AG09309 (cell line): ENCODE measurements around the gene ZNF672.

ENCODE experiments used
- DNase-seq: peaks from one replicate; pipeline ENCODE4 v3.0.0-alpha.2; 2010; ENCODE audit warnings: low read depth
- H3K4me3 ChIP-seq: 2 replicates; pipeline ENCODE4 v1.5.1; 2011; ENCODE audit warnings: mild to moderate bottlenecking, low read depth, low read length, moderate library complexity; ENCODE audit not compliant: control insufficient read depth
- TF ChIP-seq, protein P1 (sequence below): IDR thresholded peaks from 2 replicates; pipeline ENCODE4 v1.5.1; 2011; ENCODE audit warnings: mild to moderate bottlenecking, low read depth, low read length, inconsistent platforms; ENCODE audit not compliant: insufficient read depth, control insufficient read depth; ENCODE audit errors: missing control alignments

ZNF672 gene

DNA sequence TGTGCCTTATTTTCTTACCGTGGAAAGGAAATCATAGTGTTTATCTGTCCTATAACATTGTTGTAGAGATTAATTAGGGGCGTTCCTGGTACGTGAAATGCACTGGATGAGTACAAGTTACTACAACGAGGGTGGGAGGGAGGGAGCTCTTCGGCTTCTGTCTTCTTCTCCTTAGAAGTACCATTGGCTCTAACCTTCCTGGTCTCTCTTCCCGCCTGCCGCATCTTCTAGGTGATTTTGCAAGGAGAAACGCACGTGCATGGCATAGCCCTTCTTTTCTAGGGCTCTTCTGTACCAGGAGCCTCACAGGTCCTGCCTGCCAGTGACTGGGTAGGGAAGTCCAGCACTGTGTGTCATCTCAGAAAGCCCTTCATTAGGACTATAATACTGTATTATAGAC lies 29.1 kb upstream of the ZNF672 start:
- no peak for DNase-seq
- TF ChIP-seq, protein P1, sequence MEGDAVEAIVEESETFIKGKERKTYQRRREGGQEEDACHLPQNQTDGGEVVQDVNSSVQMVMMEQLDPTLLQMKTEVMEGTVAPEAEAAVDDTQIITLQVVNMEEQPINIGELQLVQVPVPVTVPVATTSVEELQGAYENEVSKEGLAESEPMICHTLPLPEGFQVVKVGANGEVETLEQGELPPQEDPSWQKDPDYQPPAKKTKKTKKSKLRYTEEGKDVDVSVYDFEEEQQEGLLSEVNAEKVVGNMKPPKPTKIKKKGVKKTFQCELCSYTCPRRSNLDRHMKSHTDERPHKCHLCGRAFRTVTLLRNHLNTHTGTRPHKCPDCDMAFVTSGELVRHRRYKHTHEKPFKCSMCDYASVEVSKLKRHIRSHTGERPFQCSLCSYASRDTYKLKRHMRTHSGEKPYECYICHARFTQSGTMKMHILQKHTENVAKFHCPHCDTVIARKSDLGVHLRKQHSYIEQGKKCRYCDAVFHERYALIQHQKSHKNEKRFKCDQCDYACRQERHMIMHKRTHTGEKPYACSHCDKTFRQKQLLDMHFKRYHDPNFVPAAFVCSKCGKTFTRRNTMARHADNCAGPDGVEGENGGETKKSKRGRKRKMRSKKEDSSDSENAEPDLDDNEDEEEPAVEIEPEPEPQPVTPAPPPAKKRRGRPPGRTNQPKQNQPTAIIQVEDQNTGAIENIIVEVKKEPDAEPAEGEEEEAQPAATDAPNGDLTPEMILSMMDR = no peak
- H3K4me3 ChIP-seq = no peak overlapping the region

DNA sequence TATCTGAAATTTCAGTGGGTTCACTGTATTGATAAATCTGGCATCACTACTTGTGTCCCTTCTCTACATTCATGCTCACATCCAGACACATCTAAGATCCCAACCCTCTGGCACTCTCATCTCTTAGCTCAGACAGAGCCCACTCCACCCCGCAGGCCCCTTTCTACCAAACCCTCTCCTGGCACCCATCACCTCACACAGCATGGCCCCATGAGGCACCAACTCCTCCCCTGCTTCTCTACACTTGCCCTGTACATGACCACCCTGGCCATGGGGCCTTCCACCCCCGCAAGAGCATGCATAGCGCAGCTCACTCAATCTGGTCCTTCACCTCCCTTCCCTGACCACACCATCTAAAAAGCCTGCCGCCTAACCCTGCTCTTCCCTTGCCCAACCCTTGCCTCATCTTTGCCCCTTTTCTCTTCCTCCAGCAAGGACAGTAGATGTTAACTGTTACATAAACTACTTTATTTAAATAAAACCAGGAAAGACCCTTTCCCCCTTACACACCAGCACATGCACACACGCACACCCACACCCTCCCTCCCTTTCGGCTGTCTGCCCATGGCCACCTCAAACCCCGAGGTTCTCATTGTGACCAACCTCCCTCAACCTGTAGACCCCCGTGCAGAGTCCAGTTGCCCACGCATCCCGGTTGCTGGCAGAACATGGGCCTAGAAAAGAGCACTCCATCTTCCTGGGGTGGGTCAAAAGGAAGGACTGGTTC lies 27.9 kb upstream of the ZNF672 start:
- DNase-seq = no peak
- TF ChIP-seq, protein P1 = no peak
- no peak overlapping the region for H3K4me3 ChIP-seq

DNA sequence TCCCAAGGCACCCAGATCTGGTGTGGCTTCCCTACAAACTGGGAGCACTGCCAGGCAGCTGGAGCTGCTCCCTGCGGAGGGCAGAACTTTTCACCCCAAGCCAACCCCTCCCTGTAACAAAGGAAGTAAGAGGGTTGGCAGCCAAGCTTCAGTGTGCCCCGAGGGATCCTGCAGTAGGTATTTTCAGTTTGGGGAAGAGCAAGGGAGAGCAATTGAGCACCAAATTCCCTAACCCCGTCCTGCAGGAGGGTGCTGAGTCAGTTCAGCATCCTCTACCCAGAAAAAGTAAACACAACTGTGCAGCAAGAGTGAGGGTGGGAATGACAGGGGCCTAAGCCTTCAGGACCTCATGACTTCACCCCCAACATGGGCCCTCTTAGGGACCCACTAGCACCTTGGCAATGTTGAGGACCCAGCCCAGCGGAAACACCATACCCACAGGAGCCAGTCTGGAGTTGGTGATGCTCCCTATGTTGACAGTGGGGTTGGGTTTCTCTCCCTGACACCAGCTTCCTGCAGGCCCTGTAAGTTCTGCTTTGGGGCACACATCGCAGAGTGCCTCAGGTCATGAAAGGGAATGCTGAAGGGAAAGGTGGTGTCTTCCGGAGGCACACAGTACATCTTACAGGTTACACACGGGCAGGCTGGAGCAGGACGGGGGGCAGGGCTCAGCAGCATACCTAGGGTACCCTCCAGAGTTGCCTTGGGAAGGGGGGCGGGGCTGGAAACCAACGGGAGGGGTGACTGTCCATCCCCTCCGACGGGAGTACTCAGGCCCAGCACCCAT lies 27.1 kb upstream of the ZNF672 start:
- TF ChIP-seq, protein P1 = no peak
- no peak for DNase-seq
- no peak overlapping the region for H3K4me3 ChIP-seq

DNA sequence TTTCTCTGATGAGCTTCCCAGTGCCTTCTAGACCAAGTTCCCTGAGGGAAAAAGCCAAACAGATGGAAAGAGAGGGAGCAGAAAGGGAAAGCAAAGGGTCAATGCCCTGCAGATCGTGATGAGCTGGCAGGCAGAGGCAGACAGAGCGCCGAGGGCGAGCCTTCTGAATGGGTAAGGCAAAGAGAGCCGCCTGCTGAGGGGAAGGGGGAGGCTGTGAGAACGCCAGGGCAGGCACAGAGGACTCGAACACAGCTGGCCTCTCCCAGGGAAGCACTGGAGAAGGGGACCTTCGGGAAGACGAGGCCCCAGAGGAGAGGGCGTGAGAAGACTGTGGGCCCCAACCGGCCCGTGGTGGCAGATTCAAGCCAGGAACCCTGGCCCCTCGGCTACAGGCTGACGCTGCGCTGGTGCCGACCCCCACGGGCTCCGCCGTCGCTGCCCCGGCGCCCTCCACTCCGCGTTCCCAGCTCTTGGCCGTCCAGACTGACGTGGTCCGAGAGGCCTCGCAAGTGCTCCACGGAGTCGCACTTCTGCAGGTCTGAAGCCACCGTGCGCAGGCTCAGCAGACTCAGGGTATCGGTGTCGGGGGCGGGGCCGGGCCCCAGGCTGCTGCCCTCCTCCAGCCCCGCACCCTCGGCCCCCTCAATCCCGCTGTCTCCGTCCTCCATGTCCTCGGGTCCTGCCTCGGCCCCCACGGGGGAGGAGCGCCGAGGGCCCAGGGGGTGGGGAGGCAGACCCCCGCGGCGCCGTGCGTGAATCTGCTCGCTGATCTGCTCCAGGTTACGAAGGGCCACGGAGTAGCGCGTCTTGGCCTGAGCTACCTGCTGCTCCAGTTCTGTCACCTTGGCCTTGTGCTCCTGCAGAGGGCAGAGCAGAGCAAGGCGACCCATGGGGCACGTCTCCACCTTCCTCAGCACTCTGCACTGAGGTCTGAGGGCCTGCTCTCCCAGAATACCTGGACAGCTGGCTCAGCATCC lies 26.2 kb upstream of the ZNF672 start:
- no peak for DNase-seq
- no peak overlapping the region for H3K4me3 ChIP-seq
- TF ChIP-seq, protein P1 = no peak

DNA sequence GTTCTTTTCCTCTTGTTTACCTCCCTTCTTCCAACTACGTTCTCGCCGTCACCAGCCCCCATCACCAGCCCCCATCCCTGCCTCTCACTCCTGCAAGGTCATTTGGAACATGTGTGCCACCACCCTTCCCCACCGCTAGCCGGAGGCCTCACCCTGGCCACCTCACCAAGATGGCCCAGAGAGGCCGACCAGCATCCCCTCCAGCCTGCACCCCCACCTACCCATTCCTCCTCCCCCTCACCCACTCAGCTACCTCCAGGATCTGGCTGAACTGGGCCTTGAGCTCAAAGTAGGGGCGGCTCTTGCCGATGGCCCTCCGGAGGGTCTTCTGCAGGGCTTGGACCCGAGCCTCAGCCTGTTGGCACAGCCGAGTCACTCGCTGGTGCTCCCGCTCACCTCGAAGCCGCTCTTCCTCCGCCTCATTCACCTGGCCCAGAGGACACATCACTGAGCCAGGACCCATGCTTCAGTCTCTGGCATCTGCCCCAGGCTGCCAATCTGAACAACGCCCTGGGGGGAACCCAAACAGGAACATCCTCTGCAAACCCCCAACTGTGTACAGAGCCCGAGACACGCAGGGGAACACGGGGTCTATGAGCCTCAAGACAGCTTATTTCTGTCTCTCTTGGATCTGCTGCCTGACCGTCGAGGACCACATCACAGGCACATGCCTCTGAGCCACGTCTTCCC lies 25.1 kb upstream of the ZNF672 start:
- no peak for DNase-seq
- TF ChIP-seq, protein P1 = no peak
- no peak overlapping the region for H3K4me3 ChIP-seq

DNA sequence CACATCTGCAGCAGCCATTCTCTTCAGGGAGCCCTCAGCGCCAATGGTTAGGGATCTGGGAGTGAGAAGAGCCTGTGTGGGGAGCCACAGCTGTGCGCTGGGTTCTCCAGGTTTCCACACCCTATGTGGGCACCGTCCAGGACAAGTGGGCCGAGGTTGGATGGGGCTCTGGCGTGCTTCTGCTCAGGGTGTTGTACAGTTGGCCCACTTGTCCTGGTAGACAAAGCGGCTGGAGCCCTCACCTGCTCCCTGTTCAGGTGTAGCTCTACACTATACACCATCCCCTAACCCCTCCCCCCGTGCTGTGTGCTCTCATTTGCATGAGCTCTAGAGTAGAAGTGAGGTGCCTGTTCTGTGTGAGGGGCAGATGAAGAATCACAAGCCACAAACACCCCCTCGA lies 24.5 kb upstream of the ZNF672 start:
- TF ChIP-seq, protein P1 = no peak
- DNase-seq = no peak
- H3K4me3 ChIP-seq = no peak overlapping the region
